ENCODE measurements around the gene RAB28.

The RAB28 gene

DNA sequence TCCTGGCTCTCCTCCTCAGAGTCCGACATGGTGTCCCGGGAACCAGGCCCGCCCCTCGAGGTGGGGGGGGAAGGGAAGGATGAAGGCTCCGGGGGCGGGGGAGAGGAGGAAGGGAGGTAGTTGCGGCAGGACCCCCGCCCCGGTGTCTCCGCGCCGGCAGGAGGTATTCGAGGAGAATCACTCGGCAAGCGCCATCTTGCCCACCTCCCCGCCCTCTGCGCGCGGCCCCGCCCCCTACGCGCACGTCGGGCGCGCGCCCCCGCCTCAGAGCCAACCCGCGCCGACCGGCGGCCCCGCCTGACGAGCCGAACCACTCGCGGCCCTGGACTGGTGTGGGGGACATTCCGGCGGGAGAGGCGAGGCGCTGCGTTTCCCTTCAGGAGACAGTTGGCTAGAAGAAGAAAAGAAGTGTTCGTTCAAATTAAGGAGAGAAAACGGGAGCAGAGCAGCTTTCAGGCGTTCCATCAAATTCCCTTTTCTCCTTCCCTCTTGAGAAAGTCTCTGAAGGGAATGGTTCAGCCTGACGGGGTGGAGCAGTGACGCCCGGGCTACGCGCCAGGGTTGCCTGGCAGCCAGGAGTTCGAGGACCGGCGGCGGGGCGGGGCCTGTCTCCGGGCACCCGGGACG lies at the start of gene RAB28:
RAB28 (minus strand) TSS at position 219 of the 627 bp plus-strand sequence.
- DNase-seq (ENCODE audit: low read depth) = peak; percentile 89

DNA sequence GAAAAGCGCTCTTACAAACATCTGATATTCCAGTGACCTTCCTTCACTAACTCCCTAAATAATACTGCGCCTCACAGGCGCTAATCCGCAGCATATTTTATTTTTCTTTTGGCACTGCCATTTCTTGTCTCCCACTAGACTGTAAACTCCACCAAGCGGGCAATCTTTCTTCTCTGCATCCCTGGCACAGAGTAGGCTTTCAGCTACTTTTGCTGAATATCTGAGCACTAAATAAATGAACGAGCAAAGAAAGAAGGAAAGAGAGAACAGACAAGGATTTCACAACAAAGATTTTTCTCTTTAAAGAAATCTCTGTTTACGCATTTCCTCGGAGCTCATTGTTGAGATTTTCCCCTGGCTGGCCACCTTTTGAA lies 47.5 kb upstream of the RAB28 start:
- no peak for DNase-seq (ENCODE audit: low read depth)

- DNase-seq (ENCODE audit: low read depth) = no peak
Observed at GRCh38 chr4:13530823-13531624, 46.9 kb upstream of the RAB28 start.

- DNase-seq (ENCODE audit: low read depth) = no peak
Observed at GRCh38 chr4:13529128-13529919, 45.2 kb upstream of the RAB28 start.

- DNase-seq (ENCODE audit: low read depth) = no peak
Observed at GRCh38 chr4:13528821-13529127, 44.6 kb upstream of the RAB28 start.

DNA sequence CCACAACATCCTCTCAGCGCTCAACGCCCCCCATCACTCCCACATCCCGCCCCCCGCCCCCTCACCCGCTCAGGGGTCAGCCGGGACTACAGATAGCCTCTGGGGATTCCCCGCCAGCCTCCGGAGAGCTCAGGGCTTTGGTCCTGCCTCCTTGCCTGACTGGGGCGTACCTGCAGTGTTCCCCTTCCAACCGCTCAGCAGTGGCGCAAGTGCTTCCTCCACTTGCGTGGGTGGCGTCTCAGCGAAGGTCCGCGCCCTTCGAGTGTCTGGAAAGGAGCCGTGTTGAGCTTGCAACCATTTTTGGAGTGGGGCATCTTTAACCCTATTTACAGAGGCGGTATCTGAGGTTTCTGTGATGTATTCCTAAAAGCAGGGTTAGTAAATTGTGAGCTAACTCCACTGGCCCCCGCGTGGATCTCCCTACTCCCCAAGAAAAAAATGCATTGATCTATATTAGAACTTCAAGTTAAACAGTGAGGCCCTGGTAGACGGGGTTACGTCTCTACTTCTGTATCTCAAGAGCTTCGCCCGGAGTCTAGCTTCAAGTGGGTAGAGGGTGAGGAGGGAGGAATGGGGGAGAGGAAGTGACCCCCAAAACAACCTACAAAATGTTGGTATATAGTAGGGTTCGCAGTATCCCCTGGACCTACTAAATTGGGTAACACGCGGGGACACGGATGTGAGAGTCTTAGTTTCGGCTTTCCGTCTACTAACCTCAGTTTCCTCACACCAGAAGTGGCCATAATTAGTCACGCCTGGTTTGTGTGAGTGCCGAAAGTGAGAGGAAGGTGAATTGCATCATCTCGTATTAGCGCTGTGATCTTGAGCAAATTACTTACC lies 44.1 kb upstream of the RAB28 start:
- no peak for DNase-seq (ENCODE audit: low read depth)

- no peak for DNase-seq (ENCODE audit: low read depth)
Observed at GRCh38 chr4:13527192-13527980, 43.2 kb upstream of the RAB28 start.

DNA sequence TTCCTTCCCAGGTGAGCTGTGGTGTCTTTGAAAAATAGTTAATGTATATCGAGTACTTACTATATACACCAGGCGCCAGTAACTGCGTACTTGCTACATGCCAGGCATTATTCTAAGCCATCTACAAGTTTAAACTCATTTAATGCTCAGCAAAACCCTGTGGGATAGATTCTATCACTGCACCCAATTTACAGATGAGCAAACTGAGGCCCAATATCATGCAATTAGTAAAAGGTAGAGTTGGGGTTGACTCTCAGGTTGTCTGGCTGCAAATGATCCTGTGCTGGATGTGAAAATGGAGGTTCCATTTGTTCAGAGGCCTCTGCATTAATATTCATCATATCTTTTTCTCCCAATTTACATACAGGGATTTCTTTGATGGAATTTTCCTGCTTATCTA lies 42.5 kb upstream of the RAB28 start:
- no peak for DNase-seq (ENCODE audit: low read depth)

GRCh38 chr4:13525606-13526281 lies 41.6 kb upstream of the RAB28 start:
- no peak for DNase-seq (ENCODE audit: low read depth)

GRCh38 chr4:13524504-13525243 lies 40.5 kb upstream of the RAB28 start:
- no peak for DNase-seq (ENCODE audit: low read depth)

GRCh38 chr4:13523591-13524503 lies 39.7 kb upstream of the RAB28 start:
- DNase-seq (ENCODE audit: low read depth) = no peak

DNA sequence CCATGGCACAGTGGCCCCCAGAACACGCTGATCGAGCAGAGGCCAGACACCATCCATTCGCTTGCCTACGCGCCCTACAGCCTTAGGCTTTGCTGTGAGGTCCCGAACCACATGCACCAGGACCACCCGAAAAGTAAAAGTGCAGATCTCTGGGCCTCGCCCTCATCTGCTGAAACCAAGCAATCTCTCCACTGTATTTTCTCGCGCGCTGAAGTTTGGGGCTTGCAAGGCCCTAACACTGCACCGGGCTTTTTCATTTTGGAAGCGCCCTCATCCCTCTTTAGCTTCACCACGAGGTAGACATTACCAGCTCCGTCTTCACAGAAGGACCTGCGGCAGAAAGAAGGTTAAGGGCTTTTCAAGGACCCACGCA lies 39.0 kb upstream of the RAB28 start:
- DNase-seq (ENCODE audit: low read depth) = no peak

DNA sequence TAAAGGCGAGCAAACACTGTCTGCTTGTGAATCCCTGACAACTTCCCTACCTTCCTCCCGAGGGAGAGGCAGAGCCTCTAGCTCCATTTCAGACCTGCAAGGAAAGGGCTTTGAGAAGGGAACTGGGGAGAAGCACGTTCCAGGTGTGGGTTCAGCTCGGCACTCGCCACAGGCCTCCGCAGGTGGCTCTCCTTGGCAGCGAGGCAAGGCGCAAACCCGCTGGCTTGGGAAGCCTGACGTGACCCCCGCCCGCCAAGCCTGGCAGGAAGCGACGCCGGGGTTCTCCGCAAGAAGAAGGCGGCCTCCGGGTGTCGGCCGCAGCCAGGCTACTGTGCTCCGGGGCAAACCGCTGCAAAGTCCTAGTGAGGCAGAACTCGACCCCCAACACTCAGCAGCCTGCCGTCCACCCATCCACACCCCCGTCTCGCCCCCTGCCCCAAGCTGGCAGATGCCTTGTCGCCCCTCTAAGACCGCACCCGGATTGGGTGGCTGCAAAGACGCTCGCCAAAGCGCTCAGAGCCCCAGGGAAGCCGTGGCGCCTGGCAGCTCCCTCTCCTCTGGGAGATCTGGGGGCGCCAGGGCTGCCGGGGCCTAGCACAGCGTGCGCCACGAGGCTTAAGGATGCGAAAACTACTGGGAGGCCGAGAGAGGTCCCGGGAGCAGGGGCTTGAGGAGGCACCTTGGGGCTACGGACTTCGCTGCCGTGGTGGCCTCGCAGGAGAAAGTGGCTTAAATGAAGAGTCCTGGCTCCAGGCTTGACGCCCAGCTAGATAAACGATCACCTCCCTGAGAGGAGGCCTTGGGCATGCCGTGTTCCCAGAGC lies 38.4 kb upstream of the RAB28 start:
- DNase-seq (ENCODE audit: low read depth) = no peak

- DNase-seq (ENCODE audit: low read depth) = no peak
Observed at GRCh38 chr4:13521047-13521446, 36.9 kb upstream of the RAB28 start.

- DNase-seq (ENCODE audit: low read depth) = no peak
Observed at GRCh38 chr4:13516315-13516860, 32.2 kb upstream of the RAB28 start.

DNA sequence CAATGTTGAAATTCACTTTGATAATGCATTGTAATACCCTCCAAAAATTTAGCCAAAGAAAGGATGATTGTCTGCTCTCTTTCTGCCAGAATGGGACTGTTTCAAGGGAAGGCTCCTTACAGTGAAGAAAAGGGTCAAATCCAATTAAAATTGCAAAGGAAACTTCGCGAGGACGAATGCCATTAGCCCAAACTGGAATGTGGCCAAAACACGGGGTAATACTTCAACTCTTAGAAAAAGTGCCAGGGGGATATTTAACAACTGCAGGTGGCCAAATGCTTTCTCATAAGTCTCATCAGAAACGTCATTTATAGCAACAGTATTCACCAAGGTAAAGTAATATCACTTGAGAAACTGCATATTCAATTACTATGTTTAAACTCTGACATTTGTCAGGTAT lies 31.1 kb upstream of the RAB28 start:
- no peak for DNase-seq (ENCODE audit: low read depth)

- no peak for DNase-seq (ENCODE audit: low read depth)
Observed at GRCh38 chr4:13514722-13515121, 30.6 kb upstream of the RAB28 start.

DNA sequence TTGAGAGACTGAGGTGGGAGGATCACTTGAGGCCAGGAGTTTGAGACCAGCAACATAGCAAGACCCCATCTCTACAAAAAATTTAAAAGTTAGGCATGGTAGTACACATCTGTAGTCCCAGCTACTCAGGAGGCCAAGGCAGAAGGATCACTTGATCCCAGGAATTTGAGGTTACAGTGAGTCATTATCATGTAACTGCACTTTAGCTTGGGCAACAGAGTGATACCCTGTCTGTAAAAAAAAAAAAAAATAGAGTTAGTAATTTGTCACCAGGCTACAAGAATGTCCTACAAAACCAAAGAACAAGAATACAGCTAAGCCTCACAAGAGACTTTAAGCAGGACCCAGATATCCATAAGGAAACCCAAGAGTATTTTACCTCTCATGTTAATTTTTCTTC lies 27.0 kb upstream of the RAB28 start:
- no peak for DNase-seq (ENCODE audit: low read depth)
